Measurements from ENCODE around the gene MAB21L4.

MAB21L4 gene

GRCh38 chr2:240922982-240923537, 27.1 kb upstream of the MAB21L4 start:
- no peak for DNase-seq

DNA sequence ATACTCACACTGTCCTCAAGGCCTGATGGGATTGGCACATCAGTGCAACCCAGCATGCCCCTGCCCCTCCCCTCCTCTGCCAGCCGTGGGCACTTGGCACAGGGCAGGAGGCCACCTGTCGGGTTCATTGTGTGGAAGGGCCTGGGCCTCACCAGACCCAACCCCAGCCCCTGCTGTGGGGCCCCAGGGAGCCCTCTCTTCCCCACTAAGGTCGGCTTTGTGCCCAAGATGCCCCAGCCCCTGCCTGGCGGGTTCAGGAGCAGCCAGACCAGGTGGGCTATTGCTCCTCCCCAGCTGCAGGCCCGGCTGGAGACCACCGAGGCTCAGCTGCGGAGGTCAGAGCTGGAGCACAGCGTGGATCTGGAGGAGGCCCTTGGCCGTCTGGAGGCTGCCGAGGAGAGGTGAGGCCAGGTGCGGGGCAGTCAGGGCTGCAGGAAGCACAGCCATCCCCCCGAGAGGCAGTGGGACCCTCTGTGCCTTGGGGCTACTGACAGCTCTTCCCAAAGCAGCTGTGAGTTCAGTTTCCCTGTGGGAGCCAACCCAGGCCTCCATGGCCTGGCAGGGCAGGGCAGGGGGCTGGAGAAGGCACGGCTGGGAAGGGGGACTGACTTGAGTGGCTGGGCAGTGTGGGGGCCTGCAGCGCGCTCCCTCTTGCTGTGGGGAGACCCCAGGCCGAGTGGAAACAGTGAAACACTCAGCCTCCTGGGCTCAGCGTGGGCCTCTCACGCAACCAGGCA, 26.5 kb upstream of the MAB21L4 start:
- DNase-seq: no peak

- no peak for DNase-seq
Observed at GRCh38 chr2:240921995-240922244, 26.0 kb upstream of the MAB21L4 start.

- DNase-seq: no peak
Observed at GRCh38 chr2:240921311-240921994, 25.5 kb upstream of the MAB21L4 start.

GRCh38 chr2:240920783-240921231, 24.9 kb upstream of the MAB21L4 start:
- no peak for DNase-seq

GRCh38 chr2:240919786-240920782, 24.1 kb upstream of the MAB21L4 start:
- no peak for DNase-seq

GRCh38 chr2:240919161-240919781, 23.3 kb upstream of the MAB21L4 start:
- no peak for DNase-seq

- no peak for DNase-seq
Observed at GRCh38 chr2:240918258-240919091, 22.5 kb upstream of the MAB21L4 start.

DNA sequence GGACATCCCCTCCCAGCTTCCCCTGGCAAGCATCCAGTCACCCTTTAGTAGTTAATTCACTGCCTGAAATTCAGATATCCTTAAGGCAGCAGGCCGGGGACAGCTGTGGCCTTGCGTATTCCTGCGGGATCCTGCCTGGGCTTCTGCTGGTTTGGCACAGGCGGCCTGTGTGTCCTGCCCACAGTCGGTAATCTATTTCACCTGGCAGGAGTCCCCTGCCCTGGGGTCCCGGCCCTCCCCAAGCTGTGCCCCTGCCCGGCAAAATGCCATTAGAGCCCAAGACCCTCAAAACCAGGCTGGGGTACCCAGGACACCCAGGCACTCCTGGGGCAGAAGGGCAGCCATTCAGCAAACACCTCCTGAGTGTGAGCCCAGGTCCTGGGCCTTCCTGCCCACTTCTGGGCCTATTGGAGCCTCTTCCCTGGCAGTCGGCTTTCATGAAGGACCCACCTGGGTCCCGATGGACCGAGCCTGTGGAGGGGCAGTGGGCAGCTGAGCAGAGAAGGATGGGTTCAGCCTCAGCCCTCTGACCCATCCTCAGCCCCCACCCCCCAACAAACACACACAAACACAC, 21.8 kb upstream of the MAB21L4 start:
- DNase-seq: no peak

DNA sequence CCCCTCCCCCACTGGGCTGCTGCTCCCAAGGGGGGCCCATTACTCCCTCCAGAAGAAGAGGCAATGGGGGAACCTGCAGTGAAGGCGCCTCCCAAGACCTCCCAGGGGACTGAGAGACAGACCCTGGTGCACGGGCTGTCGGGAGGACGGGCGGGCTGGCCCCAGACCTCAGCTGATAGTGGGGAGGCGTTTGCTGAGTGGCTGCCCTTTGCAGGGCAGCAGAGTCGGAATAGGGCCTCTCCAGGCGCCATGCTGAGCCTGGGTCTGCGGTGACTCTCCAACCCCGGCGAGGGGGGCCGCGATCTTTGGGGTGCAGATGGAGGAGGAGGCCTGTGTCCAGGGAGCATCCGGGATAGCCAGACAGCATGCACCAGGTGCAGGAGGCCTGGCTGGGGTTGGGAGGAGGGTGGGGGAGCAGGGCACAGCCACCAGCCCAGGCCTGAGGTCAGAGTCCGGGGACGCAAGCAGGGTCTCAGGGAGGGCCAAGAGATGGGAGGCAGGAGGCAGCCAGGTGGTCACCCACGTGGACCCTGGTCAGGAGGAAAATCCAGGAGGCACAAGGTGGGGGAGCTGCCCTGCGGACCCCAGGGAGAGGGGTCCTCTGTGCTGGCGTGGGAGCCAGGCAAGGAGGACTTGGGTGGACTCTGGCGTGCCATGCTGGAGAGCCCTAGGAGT, 21.2 kb upstream of the MAB21L4 start:
- no peak for DNase-seq

GRCh38 chr2:240916571-240917008, 20.6 kb upstream of the MAB21L4 start:
- no peak for DNase-seq

DNA sequence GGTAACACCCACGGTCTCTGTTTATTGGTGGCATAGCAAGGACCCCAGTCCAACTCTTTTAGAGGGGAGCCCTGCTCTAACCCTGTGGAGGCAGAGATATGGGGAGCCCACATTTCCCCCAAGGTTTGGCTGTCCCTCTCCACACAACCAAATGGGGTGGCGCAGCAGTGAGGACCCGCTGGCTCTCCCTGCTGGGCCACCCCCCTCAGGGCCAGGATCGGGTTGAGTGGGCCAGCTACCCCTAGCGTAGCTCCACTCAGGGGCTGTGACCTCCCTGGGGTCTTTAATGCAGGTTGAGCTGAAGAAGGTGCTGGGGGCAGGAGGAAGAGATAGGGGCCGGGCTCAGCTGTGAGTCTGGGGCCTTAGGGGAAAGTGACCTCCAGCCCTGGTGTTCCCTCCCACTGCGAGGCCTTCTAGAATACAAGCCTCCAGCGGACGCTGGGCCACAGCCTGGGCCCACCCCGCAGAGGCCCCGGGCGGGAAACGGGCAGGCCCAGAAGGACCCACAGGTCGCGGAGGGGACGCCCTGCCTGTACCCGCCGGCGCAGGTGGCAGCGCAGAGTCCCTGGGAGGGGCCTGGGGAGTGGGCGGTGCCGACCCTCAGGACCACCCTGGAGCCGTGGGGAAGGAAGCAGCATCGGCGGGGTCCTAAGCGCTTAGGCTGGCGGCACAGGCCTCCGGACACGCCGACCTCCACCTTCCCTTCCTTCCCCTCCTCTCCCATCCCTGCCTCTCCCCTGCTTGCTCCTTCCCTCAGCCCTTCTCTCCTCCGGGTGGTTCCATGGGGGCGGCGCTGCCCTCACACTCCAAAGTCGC, 19.8 kb upstream of the MAB21L4 start:
- DNase-seq: no peak

GRCh38 chr2:240914645-240915525, 18.9 kb upstream of the MAB21L4 start:
- no peak for DNase-seq

GRCh38 chr2:240913810-240914644, 18.1 kb upstream of the MAB21L4 start:
- DNase-seq: no peak

DNA sequence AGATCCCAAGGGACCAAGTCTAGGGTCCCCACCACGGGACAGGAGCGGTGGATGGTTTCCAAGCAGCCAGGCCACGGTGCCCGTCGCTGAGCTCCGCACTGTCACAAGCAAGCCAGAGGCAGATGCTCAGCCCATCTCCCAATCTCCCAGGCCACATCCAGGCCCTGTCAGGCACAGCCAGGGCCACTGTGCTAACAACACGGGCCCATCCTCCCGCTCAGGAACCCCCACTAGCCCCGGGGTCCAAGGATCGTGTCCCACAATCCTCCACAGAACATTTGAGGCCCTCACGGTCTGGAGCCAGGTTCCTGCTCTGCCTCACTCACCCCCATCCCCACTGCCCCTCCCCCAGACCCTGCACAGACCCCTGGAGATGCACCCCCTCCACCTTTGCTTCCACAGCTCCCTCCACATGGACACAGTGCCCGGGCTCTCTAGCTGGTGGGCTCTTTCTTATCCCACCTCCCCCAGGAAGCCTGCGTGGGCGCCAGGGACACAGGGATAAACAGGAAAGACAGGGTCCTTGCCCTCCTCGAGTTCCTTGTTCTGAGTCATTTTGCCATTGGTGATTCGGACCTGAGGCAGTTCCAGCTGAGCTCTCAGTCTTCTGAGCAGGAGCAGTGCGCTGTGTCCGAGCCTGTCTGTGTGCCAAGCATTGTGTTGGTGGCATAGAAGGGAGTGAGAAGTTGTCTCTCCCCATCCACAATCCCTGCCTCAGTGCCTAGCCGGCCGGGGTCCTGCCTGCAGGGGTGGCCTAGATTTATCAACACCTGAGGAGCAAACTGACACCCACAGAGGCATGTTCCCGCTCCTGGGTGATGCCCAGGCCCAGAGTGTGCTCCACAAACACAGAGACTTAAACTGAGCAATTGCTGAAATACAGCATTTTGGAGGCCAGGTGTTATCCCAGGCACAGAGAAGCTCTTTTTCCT, 17.2 kb upstream of the MAB21L4 start:
- no peak for DNase-seq

DNA sequence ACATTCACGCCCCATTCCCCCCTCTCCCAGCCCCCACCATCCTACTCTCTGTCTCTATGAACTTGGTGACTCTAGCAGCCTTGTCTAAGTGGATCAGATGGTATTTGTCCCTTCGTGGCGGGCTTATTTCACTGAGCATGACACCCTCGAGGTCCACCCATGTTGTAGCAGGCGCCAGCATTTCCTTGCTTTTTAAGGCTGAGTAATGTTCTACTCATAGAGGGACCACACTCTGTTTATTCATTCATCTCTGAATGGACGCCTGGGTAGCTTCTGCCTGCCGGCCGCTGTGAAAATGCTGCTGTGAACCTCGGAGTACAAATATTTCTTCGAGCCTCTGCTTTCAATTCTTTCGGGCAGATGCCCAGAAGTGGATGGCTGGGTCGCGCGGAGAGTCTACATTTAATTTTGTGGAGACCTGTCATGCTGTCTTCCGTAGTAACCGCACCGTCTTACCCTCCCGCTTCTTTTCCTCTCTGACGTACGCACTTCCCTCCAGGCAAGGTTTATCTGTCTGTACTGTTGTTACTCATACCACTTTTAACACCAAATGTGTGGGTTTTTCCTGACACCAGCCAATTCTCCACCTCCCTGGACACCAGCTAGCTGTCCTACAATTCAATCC, 15.8 kb upstream of the MAB21L4 start:
- DNase-seq: no peak

All from hippocampal formation (tissue), 2 donors.